Hematopoietic multipotent progenitor cell (in vitro differentiated cells): ENCODE results near the gene KIRREL3. TPM values are rescaled to one million over a fixed set of nuclear protein-coding genes. Genes with fewer than 3 reads are reported as not detected.
"Not testable (repeated sequence)": the region's sequence is repeated elsewhere in the genome, so short reads cannot be mapped to it uniquely, and the experiment has no call there.

ENCODE experiments used
- DNase-seq, 3 donors: peaks; one replicate each; pipeline ENCODE4 v3.0.0-alpha.2; 2011 to 2015; ENCODE audit warnings: low read depth in 2 of 3, low spot score in 2 of 3
- total RNA-seq: library from RNA; depleted of rRNA; stranded (reverse); fragments of >200 nt; gene quantifications from one replicate; pipeline ENCODE4 v1.2.3, GENCODE V29; 2012

The KIRREL3 gene
- total RNA-seq, 1 donor, result not detected

DNA sequence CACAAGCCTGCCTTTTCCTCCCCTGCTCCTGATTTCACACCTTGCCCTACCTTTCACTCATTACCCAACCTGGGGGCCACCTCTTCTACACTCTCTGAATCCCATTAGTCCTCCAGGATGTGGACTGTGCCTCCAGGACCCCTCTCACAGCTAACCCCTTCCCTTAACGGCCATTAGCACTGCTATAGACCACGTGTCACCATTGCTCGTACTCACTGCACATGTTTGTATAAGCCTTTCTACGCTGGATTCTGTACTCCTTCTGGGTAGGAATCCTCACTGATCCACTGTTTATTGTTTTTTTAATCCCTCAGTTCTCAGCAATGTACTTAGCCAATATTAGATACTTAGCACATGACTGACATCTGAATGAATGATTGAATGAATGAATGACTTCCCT lies 40.9 kb downstream of the KIRREL3 start:
- DNase-seq, result no peak

DNA sequence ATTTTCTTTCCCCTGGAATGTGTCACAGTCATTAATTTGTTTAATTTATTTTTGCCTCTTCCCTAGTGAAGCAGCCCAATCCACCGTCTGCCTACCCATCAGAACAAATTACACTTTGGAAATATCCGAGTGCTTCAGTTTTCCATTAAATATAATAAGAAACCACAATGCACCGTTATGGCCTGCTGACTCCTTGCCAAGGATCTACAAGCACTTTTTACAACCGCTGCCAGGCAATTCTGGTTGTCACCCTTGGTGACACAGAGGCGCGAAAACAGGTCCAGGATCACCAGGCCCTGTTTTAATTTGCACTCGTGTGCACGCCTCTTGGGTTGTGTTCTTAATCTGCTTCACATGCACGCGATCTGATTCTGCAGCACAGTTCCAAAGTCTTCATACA lies 43.9 kb downstream of the KIRREL3 start:
- DNase-seq, result no peak

DNA sequence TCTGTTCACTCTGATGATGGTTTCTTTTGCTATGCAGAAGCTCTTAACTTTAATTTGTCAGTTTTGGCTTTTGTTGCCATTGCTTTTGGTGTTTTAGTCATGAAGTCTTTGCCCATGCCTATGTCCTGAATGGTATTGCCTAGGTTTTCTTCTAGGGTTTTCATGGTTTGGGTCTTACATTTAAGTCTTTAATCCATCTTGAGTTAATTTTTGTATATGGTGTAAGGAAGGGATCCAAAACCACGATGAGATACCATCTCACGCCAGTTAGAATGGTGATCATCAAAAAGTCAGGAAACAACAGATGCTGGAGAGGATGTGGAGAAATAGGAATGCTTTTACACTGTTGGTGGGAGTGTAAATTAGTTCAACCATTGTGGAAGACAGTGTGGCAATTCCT lies 48.0 kb downstream of the KIRREL3 start:
- DNase-seq, result not testable (repeated sequence)

DNA sequence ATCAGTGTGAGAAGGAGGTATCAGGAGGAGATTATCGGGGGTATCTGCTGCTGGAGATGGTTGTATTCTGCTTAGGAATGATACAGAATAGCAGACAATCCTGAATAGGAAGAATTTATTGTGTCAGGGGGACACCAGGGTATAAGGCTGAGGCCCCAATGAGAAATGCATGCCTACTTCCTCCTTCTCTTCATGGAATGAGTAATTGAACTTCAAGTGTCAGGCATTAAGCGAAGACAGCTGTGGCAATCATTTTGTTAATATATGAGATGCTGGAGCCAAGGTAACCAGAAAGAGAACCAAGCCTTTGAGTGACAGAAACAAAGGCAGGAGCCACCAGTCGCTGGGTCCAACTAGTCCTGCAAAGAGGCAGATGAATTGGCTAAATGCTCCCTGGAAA lies 49.1 kb downstream of the KIRREL3 start:
- DNase-seq, result no peak

DNA sequence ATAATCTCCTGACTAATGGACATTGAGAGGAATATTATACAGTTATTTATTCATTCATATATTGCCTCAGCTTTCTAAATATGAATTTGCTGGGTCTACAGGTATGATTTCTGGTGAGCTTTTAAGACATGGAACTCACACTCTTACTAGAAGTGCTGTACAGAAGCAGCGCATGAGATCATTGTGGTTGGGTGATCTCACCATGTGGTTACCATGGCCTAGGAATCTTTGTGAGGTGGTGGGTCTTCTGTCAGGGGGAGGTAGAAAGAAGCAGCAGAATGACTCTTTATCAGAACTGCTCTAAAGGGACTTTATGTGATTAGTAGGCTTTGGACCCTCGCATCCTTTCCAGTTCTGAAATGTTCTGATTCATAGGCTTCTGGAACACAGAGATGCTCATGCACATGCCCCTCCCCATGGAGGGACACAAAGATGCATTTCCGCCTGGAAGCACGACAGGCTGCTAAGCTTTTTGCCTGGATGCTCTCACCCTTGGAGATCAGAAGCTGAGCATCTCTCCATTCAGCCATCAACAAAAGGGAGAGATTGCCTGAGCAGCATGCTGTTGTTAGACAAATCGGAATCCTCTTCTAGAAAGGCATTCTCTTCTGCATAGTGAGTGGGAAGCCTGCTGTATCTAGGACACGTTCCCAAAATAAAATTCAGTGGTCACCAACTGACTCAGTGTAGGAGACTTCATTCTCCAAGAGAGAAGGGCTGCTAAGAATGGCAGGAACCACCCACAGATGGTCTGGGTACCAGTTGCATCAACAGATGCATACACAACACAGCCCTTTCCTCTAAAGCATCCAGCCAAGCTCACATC lies 51.3 kb downstream of the KIRREL3 start:
- no peak for DNase-seq

DNA sequence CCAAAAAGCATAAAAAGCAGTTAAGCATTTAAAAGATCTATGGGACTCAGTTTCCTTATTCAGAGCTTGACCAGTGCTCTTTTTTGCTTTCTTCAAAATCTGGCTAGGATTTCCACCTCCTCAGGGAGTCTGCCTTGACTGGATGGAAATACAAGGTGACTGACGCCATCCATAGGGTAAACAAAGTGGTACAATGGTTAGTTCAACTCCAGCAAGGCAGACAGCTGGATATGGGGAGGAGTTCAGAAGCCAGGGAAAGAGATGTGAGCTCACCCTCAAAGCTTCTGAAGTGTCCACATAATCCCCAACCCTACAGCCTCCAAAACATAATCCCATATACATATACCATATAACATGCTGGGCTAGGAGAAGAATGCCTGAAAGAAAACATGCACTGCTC lies 52.0 kb downstream of the KIRREL3 start:
- no peak for DNase-seq

DNA sequence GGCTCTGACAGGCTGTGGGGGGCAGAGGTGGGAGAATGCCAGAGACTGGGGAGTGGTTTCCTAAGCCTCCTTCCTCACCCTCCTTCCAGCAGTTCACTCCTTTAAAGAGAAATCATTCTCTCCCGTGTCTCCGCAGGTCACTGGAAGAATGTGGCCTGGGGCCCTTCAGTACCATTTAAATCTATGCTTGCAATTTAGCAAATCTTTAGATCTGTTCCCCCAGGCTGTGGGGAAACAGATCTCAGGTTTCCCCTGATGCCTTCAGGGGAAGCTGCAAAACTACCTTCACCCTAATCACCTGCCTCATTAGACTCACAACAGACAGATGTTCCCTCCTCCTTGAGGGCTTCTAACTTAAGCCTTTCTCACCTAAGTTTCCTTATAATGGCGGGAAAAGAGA lies 55.3 kb downstream of the KIRREL3 start:
- no peak for DNase-seq

DNA sequence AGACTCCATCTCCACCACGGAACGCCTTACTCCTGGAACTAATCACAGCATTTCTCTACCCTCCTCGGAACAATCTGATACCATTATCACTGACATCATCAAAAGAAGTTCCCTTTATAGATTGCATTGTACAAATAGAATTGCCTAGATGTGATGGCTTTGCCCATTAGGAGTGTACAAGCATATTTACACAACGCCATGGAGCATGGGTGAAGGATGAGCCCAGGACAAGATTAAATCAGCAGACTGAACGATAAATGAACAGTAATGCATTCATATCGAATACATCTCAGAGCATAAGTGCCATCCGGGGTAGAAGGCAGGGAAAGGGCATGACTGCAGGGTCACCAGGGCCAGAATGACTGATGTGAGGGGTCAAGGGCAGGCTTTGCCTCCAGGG lies 57.3 kb downstream of the KIRREL3 start:
- no peak for DNase-seq

DNA sequence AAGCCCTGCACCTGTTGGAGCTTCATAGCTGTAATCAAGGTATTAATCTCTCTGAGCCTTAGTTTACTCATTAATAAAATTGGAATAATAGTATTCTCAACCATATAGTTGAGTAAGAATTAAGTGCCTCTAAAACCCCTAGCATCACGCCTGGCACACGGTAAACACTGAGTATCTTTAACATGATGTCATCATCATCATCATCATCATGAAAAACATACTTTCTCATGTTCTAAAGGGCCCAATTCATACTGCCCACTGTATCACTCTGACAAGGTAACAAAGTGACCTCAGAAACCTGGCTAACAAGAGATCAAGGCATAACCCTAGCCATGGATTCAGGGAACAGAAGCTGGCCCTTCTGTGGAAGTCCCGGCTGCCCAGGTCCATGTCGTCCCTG lies 58.4 kb downstream of the KIRREL3 start:
- no peak for DNase-seq

DNA sequence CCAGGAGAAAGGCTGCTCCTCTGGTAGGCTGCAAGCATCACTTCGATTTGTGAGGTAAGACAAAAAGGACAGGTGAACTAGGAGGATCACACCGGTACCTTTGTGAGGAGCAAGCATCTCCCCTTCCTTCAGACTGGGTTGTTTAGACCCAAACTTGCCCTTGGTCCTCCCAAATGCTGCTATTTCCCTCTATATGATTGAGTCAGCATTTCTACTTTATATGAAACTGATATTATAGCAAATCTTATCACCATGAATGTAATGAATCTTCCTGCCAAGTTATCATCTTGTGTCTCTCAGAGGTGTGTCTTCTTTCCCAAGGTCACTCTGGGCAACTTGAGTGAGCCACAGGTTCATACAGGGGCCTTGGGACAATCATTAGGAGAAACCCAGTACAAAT lies 61.0 kb downstream of the KIRREL3 start:
- no peak for DNase-seq

DNA sequence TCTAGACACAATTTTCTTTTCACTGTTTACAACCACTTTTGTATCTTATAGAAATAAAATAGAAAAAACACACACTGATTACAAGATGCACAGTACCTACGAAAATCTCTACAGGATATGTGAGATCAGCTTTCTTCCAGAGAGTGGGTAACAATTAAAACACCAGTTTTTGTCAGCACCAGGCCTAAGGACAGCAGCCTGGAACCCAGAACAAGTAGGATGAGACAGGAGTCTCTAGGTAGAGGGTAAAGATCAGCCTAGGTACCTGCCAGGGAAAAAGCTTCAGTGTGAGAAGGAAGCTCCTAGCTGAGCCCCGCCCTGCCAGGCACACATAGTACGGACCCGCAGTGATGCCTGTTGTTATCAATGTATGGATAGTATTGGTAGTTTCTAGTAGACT lies 61.9 kb downstream of the KIRREL3 start:
- no peak for DNase-seq

DNA sequence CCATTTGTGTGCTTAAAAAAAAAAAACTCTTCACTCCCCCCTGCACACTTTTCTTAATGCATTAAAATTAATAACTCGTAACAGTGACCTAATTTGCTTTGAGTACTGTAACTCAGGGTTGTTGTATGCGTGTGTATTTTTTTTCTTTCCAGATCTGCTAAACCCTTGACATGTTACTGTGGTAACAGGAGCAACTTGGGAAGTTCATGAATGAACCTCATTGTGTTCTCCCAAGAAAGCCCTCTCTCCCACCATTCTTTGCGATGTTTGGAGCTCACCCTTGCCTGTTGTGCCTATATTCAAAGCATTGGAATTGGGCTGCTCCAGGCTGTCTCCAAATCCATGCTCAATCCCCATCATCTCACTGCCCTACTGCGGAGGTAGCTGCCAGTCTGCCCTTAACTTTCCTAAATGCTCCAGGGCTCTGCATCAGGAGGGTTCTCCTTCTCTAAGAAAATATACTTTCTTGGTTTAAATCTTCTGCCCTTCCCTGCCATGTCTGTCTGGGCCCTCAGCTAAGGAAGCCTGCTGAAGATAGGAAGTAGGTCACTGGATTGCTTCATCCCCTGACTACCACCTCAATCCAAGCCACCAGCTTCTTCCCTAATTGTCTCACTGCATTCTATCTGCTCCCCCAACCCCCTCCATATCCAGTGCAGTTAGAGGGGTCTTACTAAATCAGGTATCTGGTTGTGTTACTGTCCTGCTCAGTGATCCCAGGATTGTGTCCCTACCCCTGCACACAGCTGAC lies 70.3 kb downstream of the KIRREL3 start:
- DNase-seq, result no peak

DNA sequence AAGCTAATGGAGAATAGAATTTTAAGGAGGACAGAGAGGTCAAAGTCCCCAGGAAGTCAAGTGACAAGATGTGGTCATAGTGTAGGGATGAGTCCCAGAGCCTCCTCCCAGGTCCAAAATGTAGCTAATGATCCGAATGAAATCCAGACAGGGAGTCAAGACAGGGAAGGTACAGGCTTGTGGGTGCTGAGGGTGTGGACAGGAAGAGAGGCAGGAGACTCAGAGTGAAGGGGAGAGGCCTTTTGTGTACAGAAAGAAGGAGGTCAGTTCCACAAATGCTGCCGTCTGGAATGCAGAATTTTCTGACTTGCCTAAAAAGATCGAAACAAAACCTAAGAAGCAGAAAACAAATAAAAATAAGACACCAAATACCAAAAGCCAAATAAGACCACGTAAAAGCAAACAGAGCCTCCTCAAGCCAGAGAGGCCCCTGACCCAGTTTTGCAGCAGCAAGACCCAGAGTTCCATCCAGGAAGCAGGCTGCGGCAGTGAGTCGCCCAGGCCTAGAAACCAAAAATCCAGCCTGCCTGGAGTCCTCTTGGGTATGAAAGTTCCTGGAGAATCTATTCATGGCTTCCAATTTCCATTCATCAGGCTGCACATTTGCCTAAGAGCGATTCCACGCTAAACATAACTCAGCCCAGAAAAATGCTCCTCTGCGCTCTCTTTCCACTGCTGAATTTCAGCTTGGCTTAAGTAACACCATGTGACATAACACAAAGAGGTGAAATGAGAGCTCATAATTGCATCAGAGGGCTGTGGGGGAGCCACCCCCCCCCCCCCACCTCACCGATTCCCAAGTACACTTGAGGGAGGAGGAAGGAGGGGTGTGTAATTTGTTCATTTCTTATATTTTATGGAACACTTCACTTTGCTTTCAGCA lies 71.2 kb downstream of the KIRREL3 start:
- no peak for DNase-seq

DNA sequence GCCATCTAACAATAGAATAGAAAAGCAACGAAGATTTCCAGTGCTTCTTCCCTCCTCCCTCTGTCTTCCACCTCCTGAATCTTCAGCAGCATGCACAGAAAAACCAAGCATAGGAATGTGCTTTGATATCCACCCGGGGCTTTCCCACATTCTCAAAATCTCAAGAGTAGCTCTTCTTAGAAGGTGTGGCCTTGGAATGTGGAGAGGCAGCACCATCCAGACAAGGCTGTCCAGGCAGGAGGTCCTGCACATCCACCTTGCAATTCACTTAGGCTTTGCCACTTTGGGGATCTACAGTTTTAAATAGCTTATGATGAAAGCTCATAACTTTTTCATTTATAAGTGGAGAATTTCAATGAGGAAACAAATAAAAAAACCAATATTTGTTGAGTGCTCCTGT lies 72.9 kb downstream of the KIRREL3 start:
- no peak for DNase-seq

DNA sequence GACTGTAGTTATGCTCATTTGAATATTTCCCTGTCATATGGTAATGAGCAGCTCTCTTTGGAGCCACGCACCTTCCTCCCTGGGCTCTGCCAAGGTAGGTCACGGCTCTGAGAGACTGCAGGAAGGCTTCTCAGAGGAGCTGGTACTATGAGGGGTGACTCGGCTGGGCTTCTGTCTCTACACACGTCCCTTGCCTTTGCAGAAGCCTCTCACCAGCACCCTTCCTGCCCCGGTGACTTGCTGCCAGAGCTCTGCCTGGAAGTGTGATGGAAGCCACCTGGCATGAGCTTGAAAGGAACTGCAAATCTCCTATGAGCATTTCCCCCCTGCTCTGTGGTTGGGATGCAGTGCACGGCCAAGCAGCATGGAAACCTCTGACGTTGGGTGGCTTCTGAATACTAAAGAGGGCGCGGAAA lies 74.2 kb downstream of the KIRREL3 start:
- no peak for DNase-seq

DNA sequence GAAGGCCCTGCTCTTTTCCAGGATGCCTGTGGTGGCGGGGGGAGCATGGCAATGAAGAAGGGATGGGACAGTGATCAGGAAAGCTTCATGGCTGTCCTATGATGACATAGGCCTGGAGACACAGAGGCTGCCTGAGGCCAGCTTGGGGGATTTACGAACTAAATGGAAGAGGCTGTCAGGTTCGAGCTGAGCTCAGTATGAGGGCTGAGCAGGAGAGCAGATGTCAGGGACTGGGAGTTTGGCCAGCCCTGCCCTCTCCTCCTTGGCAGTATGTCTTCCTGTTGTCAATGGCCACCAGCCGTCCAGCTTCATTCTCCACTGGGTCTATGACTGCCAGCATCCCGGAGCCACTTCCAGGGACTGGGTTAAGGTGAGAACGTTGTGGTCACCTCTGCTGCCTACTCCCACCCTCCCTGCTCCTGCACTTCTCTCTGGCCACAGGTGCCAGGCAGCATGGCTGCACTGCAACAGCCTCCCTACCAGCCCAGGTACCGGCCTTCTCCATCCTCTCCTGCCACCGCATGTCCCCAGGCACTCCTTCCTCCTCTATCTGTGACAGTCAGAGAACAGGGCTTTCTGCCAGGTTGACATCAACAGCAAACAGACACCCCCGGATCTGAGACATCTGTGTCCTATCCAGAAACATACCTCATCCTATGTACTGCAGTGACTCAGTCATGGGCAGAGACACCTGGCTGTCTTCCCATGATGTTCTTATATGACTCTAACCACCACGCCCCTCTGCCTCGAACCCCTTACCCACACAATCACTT lies 75.1 kb downstream of the KIRREL3 start:
- no peak for DNase-seq

DNA sequence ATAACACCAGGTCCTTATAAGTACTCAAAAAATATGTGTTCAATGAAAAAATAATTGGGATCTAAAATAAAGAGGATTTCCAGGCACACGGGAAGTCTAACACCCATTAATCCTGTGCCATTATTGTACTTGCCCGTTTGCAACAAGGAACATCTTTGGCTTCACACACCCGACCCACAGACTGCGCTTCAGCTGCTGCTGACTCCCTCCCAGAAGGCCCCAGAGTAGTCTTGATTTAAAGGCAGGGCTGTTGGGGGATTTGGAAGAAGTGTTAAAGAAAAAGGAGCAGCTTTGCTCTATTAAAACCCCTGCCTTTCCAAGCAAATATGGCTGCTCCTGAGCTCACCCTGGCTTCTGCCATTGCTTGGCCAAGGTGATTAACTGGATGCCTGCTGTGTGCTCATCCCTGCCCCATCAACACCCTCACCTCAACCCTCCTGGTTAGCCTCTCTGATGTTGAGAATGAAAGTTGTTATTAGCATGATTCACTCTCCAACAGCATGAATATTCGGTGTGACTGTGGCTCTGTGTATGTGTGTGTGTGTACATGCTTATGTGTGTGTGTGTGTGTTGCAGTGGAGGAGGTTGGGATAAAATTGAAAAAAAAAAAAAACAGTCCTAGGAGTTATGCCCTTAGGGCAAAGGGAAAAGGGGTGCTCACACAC lies 76.1 kb downstream of the KIRREL3 start:
- no peak for DNase-seq

DNA sequence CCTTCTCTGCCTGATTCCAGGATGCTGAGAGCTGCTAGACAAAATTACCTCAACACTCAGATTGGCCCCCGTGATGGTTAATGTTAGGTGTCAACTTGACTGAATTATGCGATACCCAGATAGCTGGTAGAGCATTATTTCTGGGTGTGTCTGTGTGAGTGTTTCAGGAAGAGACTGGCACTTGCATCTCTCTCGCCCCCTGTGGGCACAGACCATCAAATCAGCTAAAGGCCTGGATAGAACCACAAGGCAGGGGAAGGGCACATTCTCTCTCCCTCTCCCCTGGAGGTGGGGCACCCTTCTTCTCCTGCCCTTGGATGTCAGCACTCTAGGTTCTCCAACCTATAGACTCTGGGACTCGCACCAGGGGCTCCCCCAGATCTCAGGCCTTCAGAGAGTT lies 79.7 kb downstream of the KIRREL3 start:
- DNase-seq, result no peak

DNA sequence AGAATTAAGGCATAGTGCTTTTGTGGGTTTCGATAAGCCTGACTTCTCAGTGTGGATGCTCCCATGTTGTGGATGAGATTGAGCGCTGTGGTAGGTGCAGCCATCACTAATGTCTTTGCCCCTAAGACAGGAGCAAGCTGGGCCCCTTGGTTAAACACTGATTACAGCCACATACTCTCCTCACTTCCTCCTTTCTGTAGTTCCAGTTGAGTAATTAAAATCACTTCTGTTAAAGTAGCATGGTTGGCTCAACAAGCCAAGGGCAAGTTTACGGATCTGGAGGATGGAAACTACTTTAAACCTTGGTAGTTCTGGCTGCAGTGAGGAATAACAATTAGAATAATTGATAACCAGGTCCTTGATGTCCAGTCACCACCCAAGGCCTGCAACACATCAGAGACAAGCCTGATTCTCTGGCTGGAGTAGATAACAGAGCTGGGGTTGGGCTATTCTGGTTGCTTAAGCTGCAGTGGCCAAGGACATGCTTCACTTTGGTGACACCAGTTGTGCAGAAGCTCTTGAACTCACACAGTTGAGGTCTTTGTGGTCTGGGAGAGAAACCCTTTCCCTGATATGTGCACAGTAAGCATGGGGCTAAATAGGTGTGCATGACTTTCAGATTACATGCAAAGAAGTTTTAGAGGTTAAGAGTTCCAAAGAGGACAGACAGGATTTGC lies 81.3 kb downstream of the KIRREL3 start:
- no peak for DNase-seq
